ENCODE results near the gene TARS3.

TARS3 gene

GRCh38 chr15:101623367-101624304 lies 100.6 kb downstream of the TARS3 start:
- no peak for DNase-seq (ENCODE audit: low read depth in 2 of 2)

GRCh38 chr15:101621961-101622360 lies 102.3 kb downstream of the TARS3 start:
- no peak for DNase-seq (ENCODE audit: low read depth in 2 of 2)

GRCh38 chr15:101620671-101621070 lies 103.6 kb downstream of the TARS3 start:
- no peak for DNase-seq (ENCODE audit: low read depth in 2 of 2)

GRCh38 chr15:101619615-101619865 lies 104.7 kb downstream of the TARS3 start:
- no peak for DNase-seq (ENCODE audit: low read depth in 2 of 2)

GRCh38 chr15:101618851-101619614 lies 105.2 kb downstream of the TARS3 start:
- no peak for DNase-seq (ENCODE audit: low read depth in 2 of 2)

GRCh38 chr15:101618076-101618475 lies 106.2 kb downstream of the TARS3 start:
- DNase-seq (ENCODE audit: low read depth in 2 of 2) = no peak

- DNase-seq (ENCODE audit: low read depth in 2 of 2) = no peak
Observed at GRCh38 chr15:101617390-101617965, 106.8 kb downstream of the TARS3 start.

- no peak for DNase-seq (ENCODE audit: low read depth in 2 of 2)
Observed at GRCh38 chr15:101615986-101616848, 108.1 kb downstream of the TARS3 start.

GRCh38 chr15:101615414-101615985 lies 108.8 kb downstream of the TARS3 start:
- no peak for DNase-seq (ENCODE audit: low read depth in 2 of 2)

GRCh38 chr15:101614761-101615160 lies 109.5 kb downstream of the TARS3 start:
- DNase-seq (ENCODE audit: low read depth in 2 of 2) = no peak

- DNase-seq (ENCODE audit: low read depth in 2 of 2) = no peak
Observed at GRCh38 chr15:101614001-101614585, 110.2 kb downstream of the TARS3 start.

- DNase-seq (ENCODE audit: low read depth in 2 of 2) = no peak
Observed at GRCh38 chr15:101613130-101614000, 110.9 kb downstream of the TARS3 start.

- no peak for DNase-seq (ENCODE audit: low read depth in 2 of 2)
Observed at GRCh38 chr15:101612676-101613075, 111.6 kb downstream of the TARS3 start.

- no peak for DNase-seq (ENCODE audit: low read depth in 2 of 2)
Observed at GRCh38 chr15:101611580-101612299, 112.5 kb downstream of the TARS3 start.

- DNase-seq (ENCODE audit: low read depth in 2 of 2) = no peak
Observed at GRCh38 chr15:101611007-101611406, 113.3 kb downstream of the TARS3 start.

GRCh38 chr15:101610611-101611000 lies 113.7 kb downstream of the TARS3 start:
- no peak for DNase-seq (ENCODE audit: low read depth in 2 of 2)

- DNase-seq (ENCODE audit: low read depth in 2 of 2) = no peak
Observed at GRCh38 chr15:101609742-101610610, 114.3 kb downstream of the TARS3 start.

GRCh38 chr15:101608201-101608600 lies 116.1 kb downstream of the TARS3 start:
- DNase-seq (ENCODE audit: low read depth in 2 of 2) = no peak
